A549 (cell line): Measurements from ENCODE around the gene CMTM5. TPM values are rescaled to one million over a fixed set of nuclear protein-coding genes. Genes with fewer than 3 reads are reported as not detected.
"Not testable (repeated sequence)": the region's sequence is repeated elsewhere in the genome, so short reads cannot be mapped to it uniquely, and the experiment has no call there.

Experiments used
- ATAC-seq, 2 experiments: fragments of 200-7000 bp in 1 of 2; fragments of >200 bp in 1 of 2; cut with Nextera tagmentation in 1 of 2; cut with Tn5 transposase in 1 of 2; 3 replicates each; pipeline versions ENCODE4 v1.8.0 to v1.9.1; 2018 to 2020; ENCODE audit warnings: mild to moderate bottlenecking in 1 of 2, moderate library complexity in 1 of 2
- CTCF ChIA-PET: fragments of 300-600 bp; sonication (Branson Sonifier 250); formaldehyde crosslinking; extraction: SDS; loops from one replicate; lab custom pipeline; 2021; ENCODE audit warnings: antibody characterized with exemption, inconsistent platforms; lab: Yijun Ruan, JAX
- POLR2A ChIA-PET: fragments of 350-600 bp; formaldehyde crosslinking; extraction: SDS; loops from one replicate; lab custom pipeline; 2021; ENCODE audit warnings: antibody characterized with exemption, inconsistent platforms; lab: Yijun Ruan, JAX
- DNase-seq, 2 experiments: peaks; one replicate each; pipeline versions ENCODE4 v3.0.0 to v3.0.0-alpha.2; 2011 to 2016; ENCODE audit warnings: low read depth in 1 of 2, low spot score in 1 of 2
- FAIRE-seq: peaks from 2 replicates; lab custom pipeline; 2011; peaks lifted over from hg19 to GRCh38; lab: Jason Lieb, UNC
- H3K27ac ChIP-seq, 2 experiments: fragments of >200 bp; sonication (Bioruptor Twin); formaldehyde crosslinking; 3 replicates each; pipeline ENCODE4 v1.5.1; 2016 to 2017
- H3K4me1 ChIP-seq: fragments of >200 bp; sonication (Bioruptor Twin); formaldehyde crosslinking; 3 replicates; pipeline ENCODE4 v1.6.1; 2016
- H3K4me2 ChIP-seq: fragments of >200 bp; sonication (Bioruptor Twin); formaldehyde crosslinking; 3 replicates; pipeline ENCODE4 v1.6.1; 2016
- H3K4me3 ChIP-seq: fragments of >200 bp; sonication (Bioruptor Twin); formaldehyde crosslinking; 3 replicates; pipeline ENCODE4 v1.5.1; 2016
- H3K9me3 ChIP-seq: fragments of >200 bp; sonication (Bioruptor Twin); formaldehyde crosslinking; 3 replicates; pipeline ENCODE4 v1.6.1; 2016
- CBX2 ChIP-seq: fragments of 200-600 bp; sonication (generic); IDR thresholded peaks from 2 replicates; pipeline ENCODE4 v1.6.1; 2016; ENCODE audit warnings: low read depth, mild to moderate bottlenecking, borderline replicate concordance
- CHD4 ChIP-seq: fragments of 200-600 bp; sonication (generic); IDR thresholded peaks from 2 replicates; pipeline ENCODE4 v1.6.1; 2016; ENCODE audit warnings: antibody characterized with exemption, mild to moderate bottlenecking, borderline replicate concordance
- ESRRA ChIP-seq: fragments of 150-350 bp; IDR thresholded peaks from 2 replicates; pipeline ENCODE4 v1.6.1; 2014; ENCODE audit warnings: mild to moderate bottlenecking, low read length, borderline replicate concordance
- HOXA7 ChIP-seq: fragments of 250-450 bp; sonication (Bioruptor Pico); IDR thresholded peaks from 2 replicates; pipeline ENCODE4 v1.5.0; 2020; ENCODE audit warnings: mild to moderate bottlenecking, moderate library complexity
- HOXB13 ChIP-seq: fragments of 250-450 bp; sonication (Bioruptor Pico); IDR thresholded peaks from 2 replicates; pipeline ENCODE4 v1.5.0; 2020; ENCODE audit warnings: low read depth, mild to moderate bottlenecking, moderate library complexity
- KDM5A ChIP-seq: fragments of 200-600 bp; sonication (generic); IDR thresholded peaks from 2 replicates; pipeline ENCODE4 v1.6.1; 2016; ENCODE audit warnings: antibody characterized with exemption, mild to moderate bottlenecking
- MAZ ChIP-seq: fragments of 150-350 bp; IDR thresholded peaks from 2 replicates; pipeline ENCODE4 v1.6.1; 2014; ENCODE audit warnings: antibody characterized with exemption, low read depth, low read length, borderline replicate concordance
- RAD21 ChIP-seq, 2 experiments: fragments of >200 bp in 1 of 2; sonication (Bioruptor Twin) in 1 of 2; formaldehyde crosslinking in 1 of 2; IDR thresholded peaks in 1 of 2; conservative IDR thresholded peaks in 1 of 2; 2 replicates in 1 of 2; 3 replicates in 1 of 2; pipeline ENCODE4 v1.6.1; 2012 to 2018; ENCODE audit warnings: inconsistent platforms in 1 of 2
- RNF2 ChIP-seq: fragments of 200-600 bp; sonication (generic); IDR thresholded peaks from 2 replicates; pipeline ENCODE4 v1.6.1; 2016; ENCODE audit warnings: low read depth, mild to moderate bottlenecking, antibody characterized with exemption, moderate library complexity, borderline replicate concordance
- TP53 ChIP-seq: fragments of 250-450 bp; sonication (Bioruptor Pico); IDR thresholded peaks from 2 replicates; pipeline ENCODE4 v1.5.0; 2021; ENCODE audit warnings: mild to moderate bottlenecking, moderate library complexity
- ZNF302 ChIP-seq: fragments of 250-450 bp; sonication (Bioruptor Pico); IDR thresholded peaks from 2 replicates; pipeline ENCODE4 v1.9.0; 2021; ENCODE audit warnings: inconsistent platforms, mild to moderate bottlenecking, moderate library complexity
- WGBS: methylation state at CpG from one replicate; pipeline ENCODE4 v1.1.6; 2017; ENCODE audit errors: missing lambda C conversion rate; 5-methylcytosine and 5-hydroxymethylcytosine counted together
- polyA plus RNA-seq, 4 experiments: library from polyadenylated mRNA; depleted of rRNA in 3 of 4; stranded (reverse); fragments of >200 nt; fragmentation: RNase III in 1 of 4; extraction: RNeasy Plus Mini Kit Qiagen cat#74134 plus additional on column Dnase treatment in 1 of 4; gene quantifications; 2 replicates in 3 of 4; 3 replicates in 1 of 4; pipeline ENCODE4 v1.2.3, GENCODE V29; 2011 to 2017
- TF ChIP-seq, protein P1 (sequence below): fragments of >200 bp; sonication (Bioruptor Twin); formaldehyde crosslinking; IDR thresholded peaks from 2 replicates; pipeline ENCODE4 v1.6.1; 2016
- TF ChIP-seq, protein P2 (sequence below): IDR thresholded peaks from 2 replicates; pipeline ENCODE4 v1.6.1; 2012
- TF ChIP-seq, protein P3 (sequence below): fragments of 150-350 bp; IDR thresholded peaks from 2 replicates; pipeline ENCODE4 v1.6.1; 2014; ENCODE audit warnings: low read depth, mild to moderate bottlenecking, low read length
- TF ChIP-seq, protein P4 (sequence below): fragments of 200-600 bp; sonication (generic); IDR thresholded peaks from 2 replicates; pipeline ENCODE4 v1.6.1; 2016; ENCODE audit warnings: antibody characterized with exemption, mild to moderate bottlenecking, moderate library complexity

The CMTM5 gene
- polyA plus RNA-seq, 2 of the 4 experiments (the other 2 are of a cell fraction) = not detected

DNA sequence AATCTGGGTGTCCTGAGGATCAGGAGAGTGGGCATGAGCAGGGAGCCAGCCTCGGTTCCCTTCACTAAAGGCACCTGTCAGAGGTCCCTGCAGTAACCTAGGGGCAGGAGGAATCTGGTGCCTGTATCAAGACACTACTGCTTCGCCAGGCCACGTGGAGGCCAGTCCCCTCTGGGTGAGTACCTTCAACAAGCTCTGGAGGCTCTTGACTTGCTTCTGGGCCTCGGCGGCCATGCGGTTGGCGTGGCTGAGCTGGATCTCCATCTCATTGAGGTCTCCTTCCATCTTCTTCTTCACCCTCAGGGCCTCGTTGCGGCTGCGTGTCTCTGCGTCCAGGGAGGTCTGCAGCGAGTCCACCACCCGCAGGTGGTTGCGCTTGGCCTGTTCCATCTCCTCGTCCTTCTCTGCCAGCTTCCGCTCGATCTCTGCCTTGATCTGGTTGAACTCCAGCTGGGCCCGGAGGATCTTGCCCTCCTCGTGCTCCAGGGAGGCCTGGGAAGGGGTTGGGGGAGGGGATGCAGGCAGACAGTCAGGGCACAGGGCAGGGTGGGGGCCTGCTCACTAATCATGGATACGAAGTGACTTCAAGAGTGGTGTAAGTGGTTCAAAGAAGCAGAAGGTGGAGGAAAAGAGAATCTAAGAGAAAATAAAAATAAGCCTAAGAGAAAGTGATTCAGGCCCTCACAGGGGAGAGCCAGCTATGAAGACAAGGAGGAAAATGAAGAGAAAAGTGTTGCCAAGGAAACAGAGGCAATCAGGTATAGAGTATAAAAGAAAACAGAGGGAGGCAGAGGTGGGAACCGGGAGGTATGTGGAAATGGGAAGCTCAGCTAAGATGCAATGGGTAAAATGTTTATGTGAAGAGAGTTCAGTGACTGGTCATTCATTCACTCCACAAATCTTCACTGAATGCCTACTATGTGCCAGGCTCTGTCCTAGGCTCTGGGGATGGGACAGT lies 39.3 kb downstream of the CMTM5 start (continued):
- TF ChIP-seq, protein P1, sequence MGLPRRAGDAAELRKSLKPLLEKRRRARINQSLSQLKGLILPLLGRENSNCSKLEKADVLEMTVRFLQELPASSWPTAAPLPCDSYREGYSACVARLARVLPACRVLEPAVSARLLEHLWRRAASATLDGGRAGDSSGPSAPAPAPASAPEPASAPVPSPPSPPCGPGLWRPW = no peak
- TF ChIP-seq, all 56 proteins: peak for 0

DNA sequence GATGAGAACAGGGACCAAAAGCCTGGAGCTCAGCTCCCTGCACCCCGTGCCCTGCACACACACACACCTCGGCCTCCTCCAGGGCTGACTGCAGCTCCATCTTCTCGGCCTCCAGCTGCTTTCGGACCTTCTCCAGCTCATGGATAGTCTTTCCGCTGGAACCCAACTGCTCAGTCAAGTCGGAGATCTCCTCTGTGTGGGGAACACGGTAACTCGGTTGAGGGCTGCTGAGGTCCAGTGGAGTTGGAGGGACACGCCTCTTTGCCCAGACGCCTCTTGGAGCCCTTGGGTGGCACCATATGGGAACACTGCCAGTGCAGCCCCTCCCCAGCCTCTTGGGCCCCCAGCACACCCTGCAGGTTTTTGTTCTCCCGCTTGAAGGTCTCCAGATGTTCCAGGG lies 40.0 kb downstream of the CMTM5 start:
- WGBS = 53% methylated on average over 10 of the region's 11 CpGs
- no peaks in the 10 kb centered on the region for H3K9me3 ChIP-seq
- H3K4me2 ChIP-seq = no peak overlapping the region
- DNase-seq (no peak), ATAC-seq (no peak), FAIRE-seq (no peak)
- H3K4me1 ChIP-seq = no peaks in the 10 kb centered on the region
- ChIA-PET POLR2A (no interaction called here), CTCF (no interaction called here)
- H3K27ac ChIP-seq = no peak overlapping the region
- TF ChIP-seq TP53 (no peak), ZNF302 (CRISPR knock-in tag) (no peak), RNF2 (no peak), ESRRA (no peak), KDM5A (no peak), RAD21 (conservative IDR thresholded peaks at IDR 0.05 in 1 of 2, IDR thresholded peaks at IDR 0.05 in 1 of 2) (no peak), HOXB13 (CRISPR knock-in tag) (no peak), CHD4 (no peak), MAZ (no peak), CBX2 (no peak), HOXA7 (CRISPR knock-in tag) (no peak)
- TF ChIP-seq, protein P2, sequence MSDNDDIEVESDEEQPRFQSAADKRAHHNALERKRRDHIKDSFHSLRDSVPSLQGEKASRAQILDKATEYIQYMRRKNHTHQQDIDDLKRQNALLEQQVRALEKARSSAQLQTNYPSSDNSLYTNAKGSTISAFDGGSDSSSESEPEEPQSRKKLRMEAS = no peak
- TF ChIP-seq, protein P3, sequence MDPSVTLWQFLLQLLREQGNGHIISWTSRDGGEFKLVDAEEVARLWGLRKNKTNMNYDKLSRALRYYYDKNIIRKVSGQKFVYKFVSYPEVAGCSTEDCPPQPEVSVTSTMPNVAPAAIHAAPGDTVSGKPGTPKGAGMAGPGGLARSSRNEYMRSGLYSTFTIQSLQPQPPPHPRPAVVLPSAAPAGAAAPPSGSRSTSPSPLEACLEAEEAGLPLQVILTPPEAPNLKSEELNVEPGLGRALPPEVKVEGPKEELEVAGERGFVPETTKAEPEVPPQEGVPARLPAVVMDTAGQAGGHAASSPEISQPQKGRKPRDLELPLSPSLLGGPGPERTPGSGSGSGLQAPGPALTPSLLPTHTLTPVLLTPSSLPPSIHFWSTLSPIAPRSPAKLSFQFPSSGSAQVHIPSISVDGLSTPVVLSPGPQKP = no peak
- TF ChIP-seq, protein P4, sequence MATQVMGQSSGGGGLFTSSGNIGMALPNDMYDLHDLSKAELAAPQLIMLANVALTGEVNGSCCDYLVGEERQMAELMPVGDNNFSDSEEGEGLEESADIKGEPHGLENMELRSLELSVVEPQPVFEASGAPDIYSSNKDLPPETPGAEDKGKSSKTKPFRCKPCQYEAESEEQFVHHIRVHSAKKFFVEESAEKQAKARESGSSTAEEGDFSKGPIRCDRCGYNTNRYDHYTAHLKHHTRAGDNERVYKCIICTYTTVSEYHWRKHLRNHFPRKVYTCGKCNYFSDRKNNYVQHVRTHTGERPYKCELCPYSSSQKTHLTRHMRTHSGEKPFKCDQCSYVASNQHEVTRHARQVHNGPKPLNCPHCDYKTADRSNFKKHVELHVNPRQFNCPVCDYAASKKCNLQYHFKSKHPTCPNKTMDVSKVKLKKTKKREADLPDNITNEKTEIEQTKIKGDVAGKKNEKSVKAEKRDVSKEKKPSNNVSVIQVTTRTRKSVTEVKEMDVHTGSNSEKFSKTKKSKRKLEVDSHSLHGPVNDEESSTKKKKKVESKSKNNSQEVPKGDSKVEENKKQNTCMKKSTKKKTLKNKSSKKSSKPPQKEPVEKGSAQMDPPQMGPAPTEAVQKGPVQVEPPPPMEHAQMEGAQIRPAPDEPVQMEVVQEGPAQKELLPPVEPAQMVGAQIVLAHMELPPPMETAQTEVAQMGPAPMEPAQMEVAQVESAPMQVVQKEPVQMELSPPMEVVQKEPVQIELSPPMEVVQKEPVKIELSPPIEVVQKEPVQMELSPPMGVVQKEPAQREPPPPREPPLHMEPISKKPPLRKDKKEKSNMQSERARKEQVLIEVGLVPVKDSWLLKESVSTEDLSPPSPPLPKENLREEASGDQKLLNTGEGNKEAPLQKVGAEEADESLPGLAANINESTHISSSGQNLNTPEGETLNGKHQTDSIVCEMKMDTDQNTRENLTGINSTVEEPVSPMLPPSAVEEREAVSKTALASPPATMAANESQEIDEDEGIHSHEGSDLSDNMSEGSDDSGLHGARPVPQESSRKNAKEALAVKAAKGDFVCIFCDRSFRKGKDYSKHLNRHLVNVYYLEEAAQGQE = no peak
- TF ChIP-seq, protein P1 = no peak
- no peak overlapping the region for H3K4me3 ChIP-seq

DNA sequence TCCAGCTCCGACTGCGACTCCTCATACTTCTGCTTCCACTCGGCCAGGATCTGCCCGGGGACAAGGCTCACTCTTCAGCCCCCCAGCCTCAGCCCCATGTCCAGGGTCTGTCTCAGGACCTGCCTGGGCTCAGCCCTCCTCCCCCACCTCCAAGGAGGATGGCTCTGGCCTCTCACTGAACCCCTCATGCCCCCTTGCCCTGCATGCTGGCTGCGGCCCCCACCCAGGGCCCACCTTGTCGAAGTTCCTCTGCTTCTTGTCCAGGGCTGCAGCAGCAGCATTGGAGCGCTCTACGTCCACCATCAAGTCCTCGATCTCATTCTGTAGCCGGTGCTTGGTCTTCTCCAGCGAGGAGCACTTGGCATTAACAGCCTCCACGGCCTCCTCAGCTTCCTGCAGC lies 40.4 kb downstream of the CMTM5 start:
- ATAC-seq, DNase-seq, FAIRE-seq, POLR2A ChIA-PET, CTCF ChIA-PET, H3K4me3 ChIP-seq, H3K9me3 ChIP-seq, H3K4me2 ChIP-seq, H3K4me1 ChIP-seq, H3K27ac ChIP-seq: not testable (repeated sequence)
- WGBS = 44% methylated on average over 10 of the region's 12 CpGs
